ENCODE results near the gene BLOC1S1. TPM values are rescaled to one million over a fixed set of nuclear protein-coding genes. Genes with fewer than 3 reads are reported as not detected.

BLOC1S1 gene
- polyA plus RNA-seq, 4 donors = 177 to 688 (median 434) TPM

DNA sequence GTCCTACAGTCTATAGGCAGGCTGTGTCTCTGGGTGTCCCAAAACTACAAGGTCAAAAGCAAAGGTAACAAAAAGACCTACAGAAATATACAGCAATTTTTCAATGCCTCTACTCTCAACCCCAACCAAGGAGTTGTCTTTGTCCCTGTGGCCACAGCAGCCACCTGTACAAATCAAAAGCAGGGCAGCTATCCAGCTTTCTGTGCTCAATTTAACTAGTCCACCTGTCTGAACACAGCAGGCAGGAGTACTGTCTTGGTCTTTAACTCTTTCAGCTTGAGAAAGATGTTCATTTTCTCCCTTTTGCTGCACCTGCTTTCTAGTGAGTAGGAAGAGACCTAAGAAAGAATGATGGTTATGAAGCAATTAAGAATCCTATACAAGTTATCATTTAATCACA, 46.8 kb downstream of the BLOC1S1 start:
- H3K27me3 ChIP-seq (ENCODE audit: control insufficient read depth in 3 of 3, insufficient read depth in 3 of 3, low read length in 3 of 3) = no peaks in the 10 kb centered on the region
- no peak for FAIRE-seq
- peaks cover under 1 to 58% (median 17%) of the 10 kb centered on the region in 3 donors for H3K36me3 ChIP-seq (ENCODE audit: control insufficient read depth in 3 of 3, insufficient read depth in 2 of 3, low read depth in 1 of 3, low read length in 3 of 3)

DNA sequence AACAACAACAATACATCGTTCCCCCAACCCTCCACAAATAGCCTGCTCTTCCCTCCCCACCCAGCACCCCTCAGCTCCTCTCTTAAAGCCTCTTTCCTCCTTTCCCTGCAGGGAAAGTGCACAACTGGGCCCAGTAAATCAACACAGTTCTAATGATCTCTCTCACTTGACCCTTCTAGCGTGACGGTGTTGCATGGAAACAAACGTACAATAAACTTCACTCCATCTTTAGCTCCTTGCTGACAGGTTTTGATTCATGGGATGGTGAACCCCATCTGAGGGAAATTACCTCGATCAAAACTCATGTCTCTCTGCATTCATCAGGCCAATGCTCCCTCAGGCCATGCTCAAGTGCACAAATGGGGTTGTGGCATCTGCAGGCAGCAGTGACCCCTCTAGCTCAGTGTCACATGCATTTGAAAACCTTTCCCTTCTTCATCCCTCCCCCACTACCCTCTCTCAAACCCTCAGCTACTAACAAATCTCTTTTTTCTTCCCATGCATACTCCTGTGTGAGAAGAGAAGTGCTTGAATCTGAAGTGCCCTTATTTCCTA, 50.0 kb downstream of the BLOC1S1 start:
- WGBS, 3 donors = 85 to 96% (median 92%) methylated on average over 5 of the region's 5 CpGs
- Histone ChIP-seq H3K36me3 (ENCODE audit: control insufficient read depth in 3 of 3, insufficient read depth in 2 of 3, low read depth in 1 of 3, low read length in 3 of 3) (peaks cover 0 to 44% (median 6%) of the 10 kb centered on the region in 3 donors), H3K4me3 (ENCODE audit: low read depth in 1 of 3, low read length in 3 of 3) (no peak overlapping the region), H3K27me3 (ENCODE audit: control insufficient read depth in 3 of 3, insufficient read depth in 3 of 3, low read length in 3 of 3) (no peaks in the 10 kb centered on the region), H3K4me1 (ENCODE audit: control insufficient read depth in 3 of 3, insufficient read depth in 2 of 3, low read depth in 1 of 3, low read length in 2 of 3) (no peaks in the 10 kb centered on the region), H3K9me3 (ENCODE audit: control insufficient read depth in 2 of 2, insufficient read depth in 1 of 2, low read depth in 1 of 2, low read length in 1 of 2) (no peaks in the 10 kb centered on the region), H3K27ac (ENCODE audit: low read depth in 1 of 3, low read length in 2 of 3) (no peak overlapping the region)
- FAIRE-seq (no peak), DNase-seq (no peak)

More for the DNA sequence above, 46.8 kb downstream of the BLOC1S1 start:
- Histone ChIP-seq H3K9me3 (ENCODE audit: control insufficient read depth in 2 of 2, insufficient read depth in 1 of 2, low read depth in 1 of 2, low read length in 1 of 2) (no peaks in the 10 kb centered on the region), H3K27ac (ENCODE audit: low read depth in 1 of 3, low read length in 2 of 3) (no peak overlapping the region), H3K4me1 (ENCODE audit: control insufficient read depth in 3 of 3, insufficient read depth in 2 of 3, low read depth in 1 of 3, low read length in 2 of 3) (no peaks in the 10 kb centered on the region), H3K4me3 (ENCODE audit: low read depth in 1 of 3, low read length in 3 of 3) (no peak overlapping the region)
- DNase-seq = no peak

DNA sequence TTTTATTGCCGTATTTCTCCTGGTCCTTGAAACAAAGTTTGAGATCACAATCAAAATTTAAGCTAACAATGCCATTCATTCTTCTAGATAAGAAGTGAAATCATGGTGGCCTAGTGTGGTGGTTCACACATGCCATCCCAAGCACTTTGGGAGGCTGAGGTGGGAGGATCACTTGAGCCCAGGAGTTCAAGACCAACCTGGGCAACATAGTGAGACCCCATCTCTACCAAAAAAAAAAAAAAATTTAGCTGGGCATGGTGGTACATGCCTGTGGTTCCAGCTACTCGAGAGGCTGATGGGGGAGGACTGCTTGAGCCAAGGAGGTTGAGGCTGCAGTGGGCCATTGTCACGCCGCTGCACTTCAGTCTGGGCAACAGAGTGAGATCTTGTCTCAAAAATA, 51.3 kb downstream of the BLOC1S1 start:
- no peaks in the 10 kb centered on the region for H3K4me1 ChIP-seq (ENCODE audit: control insufficient read depth in 3 of 3, insufficient read depth in 2 of 3, low read depth in 1 of 3, low read length in 2 of 3)
- H3K27me3 ChIP-seq (ENCODE audit: control insufficient read depth in 3 of 3, insufficient read depth in 3 of 3, low read length in 3 of 3) = no peaks in the 10 kb centered on the region
- no peaks in the 10 kb centered on the region for H3K9me3 ChIP-seq (ENCODE audit: control insufficient read depth in 2 of 2, insufficient read depth in 1 of 2, low read depth in 1 of 2, low read length in 1 of 2)
- no peak for FAIRE-seq
- H3K27ac ChIP-seq (ENCODE audit: low read depth in 1 of 3, low read length in 2 of 3) = no peak overlapping the region
- no peak overlapping the region for H3K4me3 ChIP-seq (ENCODE audit: low read depth in 1 of 3, low read length in 3 of 3)
- H3K36me3 ChIP-seq (ENCODE audit: control insufficient read depth in 3 of 3, insufficient read depth in 2 of 3, low read depth in 1 of 3, low read length in 3 of 3) = peaks cover 4 to 43% (median 9%) of the 10 kb centered on the region in 3 donors
- no peak for DNase-seq
- 89 to 96% (median 94%) methylated on average over 4 of the region's 4 CpGs for WGBS, 3 donors

Other genes starting within 250 kb of the BLOC1S1 start
- not detected for gene OR6C70, start 245.9 kb upstream of the BLOC1S1 start, polyA plus RNA-seq
- gene OR6C68, start 223.7 kb upstream of the BLOC1S1 start, polyA plus RNA-seq = not detected
- not detected for gene OR6C4, start 166.4 kb upstream of the BLOC1S1 start, polyA plus RNA-seq
- gene OR2AP1, start 143.6 kb upstream of the BLOC1S1 start, polyA plus RNA-seq = not detected
- not detected for gene OR10P1, start 79.2 kb upstream of the BLOC1S1 start, polyA plus RNA-seq
- 10 to 100 TPM in 3 of 4 donors, 1 to 10 TPM in 1; 6.3 to 81.6 (median 29.6) TPM for gene ITGA7, start 8.1 kb upstream of the BLOC1S1 start, polyA plus RNA-seq
- gene RDH5, start 4.3 kb downstream of the BLOC1S1 start, polyA plus RNA-seq = 10 to 100 TPM; 19.2 to 79.8 (median 56.5) TPM
- 1,000 to 10,000 TPM in 1 of 4 donors, 100 to 1,000 TPM in 3; 561 to 1,127 (median 702) TPM for gene CD63, start 13.0 kb downstream of the BLOC1S1 start, polyA plus RNA-seq
- 1 to 10 TPM in 3 of 4 donors, under 1 TPM in 1; 0.22 to 4.2 (median 2.5) TPM for gene GDF11, start 27.1 kb downstream of the BLOC1S1 start, polyA plus RNA-seq
- 10 to 100 TPM; 62.8 to 89.8 (median 75.3) TPM for gene SARNP, start 101.7 kb downstream of the BLOC1S1 start, polyA plus RNA-seq
- gene ORMDL2, start 102.0 kb downstream of the BLOC1S1 start, polyA plus RNA-seq = 10 to 100 TPM; 27.1 to 50.4 (median 33.3) TPM
- gene DNAJC14, start 113.5 kb downstream of the BLOC1S1 start, polyA plus RNA-seq = 10 to 100 TPM; 12.7 to 31.5 (median 19.2) TPM
- gene MMP19, start 126.9 kb downstream of the BLOC1S1 start, polyA plus RNA-seq = 1 to 10 TPM in 2 of 4 donors, under 1 TPM in 1, not detected in 1; 0.54 to 4.1 (median 1.3) TPM
- gene PYM1, start 211.8 kb downstream of the BLOC1S1 start, polyA plus RNA-seq = 10 to 100 TPM; 35.5 to 85.7 (median 61.4) TPM
- 100 to 1,000 TPM in 2 of 4 donors, 10 to 100 TPM in 2; 14.4 to 386 (median 180) TPM for gene DGKA, start 215.1 kb downstream of the BLOC1S1 start, polyA plus RNA-seq
- gene PMEL, start 250.0 kb downstream of the BLOC1S1 start, polyA plus RNA-seq = 1 to 10 TPM; 1.8 to 6.3 (median 2.7) TPM